Measurements from ENCODE around the gene PADI3. TPM values are rescaled to one million over a fixed set of nuclear protein-coding genes. Genes with fewer than 3 reads are reported as not detected.

The PADI3 gene
- total RNA-seq, 1 experiment from 2014 or later = 0.21 TPM

GRCh38 chr1:17330856-17331255 lies 82.0 kb downstream of the PADI3 start:
- in situ Hi-C loops (cut with HindIII; ENCODE audit: low pct_unique_long_range_greater_than_20kb, low sequenced_read_pairs) = no loop called here
- no peak for DNase-seq (ENCODE audit: low read depth, low spot score)

DNA sequence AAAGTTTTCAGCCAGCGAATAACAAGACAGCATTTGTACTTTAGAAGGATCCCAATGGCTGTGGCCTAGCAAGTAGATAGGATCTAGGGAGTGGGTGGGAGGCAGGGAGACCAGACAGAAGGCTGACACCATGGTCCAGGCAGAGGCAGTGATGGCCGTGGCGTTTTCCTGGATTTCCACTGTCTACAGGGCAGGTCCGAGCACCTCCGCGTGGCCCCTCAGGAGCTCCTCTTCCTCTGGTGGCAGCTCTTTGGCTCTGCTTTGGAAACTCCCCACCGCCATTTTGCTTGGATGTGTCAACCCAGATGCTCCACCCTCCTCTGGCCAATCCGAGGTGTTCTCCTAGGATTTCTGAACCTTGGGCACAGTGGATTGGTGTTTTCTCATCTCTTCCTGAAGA lies 84.2 kb downstream of the PADI3 start:
- in situ Hi-C loops (cut with HindIII; ENCODE audit: low pct_unique_long_range_greater_than_20kb, low sequenced_read_pairs) = no loop called here
- DNase-seq (ENCODE audit: low read depth, low spot score) = no peak

Small RNAs within 50 kb of the gene (small RNA-seq; reads per million reads assigned to genes)
- gene MIR3972 = 0 reads per million in 2 experiments

Other genes with a start within 250 kb of the PADI3 start
- 46.7 and 46.9 TPM in 2 replicates for gene ATP13A2, start 237.2 kb upstream of the PADI3 start, total RNA-seq (2014; rRNA removed; shearing (Covaris generic))
- 341 and 356 TPM in 2 replicates for gene SDHB, start 195.1 kb upstream of the PADI3 start, total RNA-seq (2014; rRNA removed; shearing (Covaris generic))
- 1.7 and 2.4 TPM in 2 replicates for gene PADI2, start 129.6 kb upstream of the PADI3 start, total RNA-seq (2014; rRNA removed; shearing (Covaris generic))
- gene PADI1, start 44.0 kb upstream of the PADI3 start, total RNA-seq (2014; rRNA removed; shearing (Covaris generic)) = 0.35 TPM in 1 of 2 replicates, not detected in the other
- not detected in 2 replicates for gene PADI4, start 59.1 kb downstream of the PADI3 start, total RNA-seq (2014; rRNA removed; shearing (Covaris generic))
- not detected in 2 replicates for gene PADI6, start 123.1 kb downstream of the PADI3 start, total RNA-seq (2014; rRNA removed; shearing (Covaris generic))
- 46.3 and 49.0 TPM in 2 replicates for gene RCC2, start 190.6 kb downstream of the PADI3 start, total RNA-seq (2014; rRNA removed; shearing (Covaris generic))